K562 (cell line): ENCODE results near the gene MYOCD. TPM values are rescaled to one million over a fixed set of nuclear protein-coding genes. Genes with fewer than 3 reads are reported as not detected.

ENCODE experiments used
- ATAC-seq: fragments of 200-7000 bp; cut with Tn5 transposase; 3 replicates; pipeline ENCODE4 v1.9.1; 2020; ENCODE audit warnings: moderate library complexity
- BruUV-seq: library from RNA; stranded (reverse); fragments of 400-500 nt; replicated peaks from 2 replicates; lab custom pipeline; 2021; lab: Mats Ljungman, UMichigan
- CTCF ChIA-PET: fragments of 300-600 bp; formaldehyde crosslinking; extraction: SDS; loops from one replicate; lab custom pipeline; 2021; ENCODE audit warnings: low intra/inter-chr PET ratio; lab: Yijun Ruan, JAX
- POLR2A ChIA-PET: fragments of 300-600, 350-650 bp; sonication (Branson Sonifier 250); formaldehyde crosslinking; extraction: SDS; loops from one replicate; lab custom pipeline; 2021; ENCODE audit warnings: antibody characterized with exemption, inconsistent platforms; lab: Yijun Ruan, JAX
- DNase-seq, 4 experiments: peaks; one replicate each; pipeline versions ENCODE4 v3.0.0 to v3.0.0-alpha.2; 2011 to 2018; ENCODE audit warnings: low spot score in 3 of 4, mixed read lengths in 3 of 4; ENCODE audit errors: extremely low read depth in 1 of 4
- FAIRE-seq: peaks from 2 replicates; lab custom pipeline; 2011; peaks lifted over from hg19 to GRCh38; lab: Jason Lieb, UNC
- H2AFZ ChIP-seq: 2 replicates; pipeline ENCODE4 v1.6.0; 2011; ENCODE audit warnings: low read depth, low read length, control low read depth, inconsistent platforms
- H3K27ac ChIP-seq: fragments of 200-600 bp; 3 replicates; pipeline ENCODE4 v1.8.0; 2011; ENCODE audit warnings: low read depth, mild to moderate bottlenecking, control low read depth, inconsistent platforms, low read length, moderate library complexity, mixed read lengths; ENCODE audit errors: extremely low read depth
- H3K27me3 ChIP-seq, 2 experiments: fragments of 300-600 bp in 1 of 2; 2 replicates in 1 of 2; 3 replicates in 1 of 2; pipeline versions ENCODE4 v1.6.0 to v1.8.0; 2011; ENCODE audit warnings: inconsistent platforms in 2 of 2, low read length in 2 of 2, mild to moderate bottlenecking in 1 of 2, mixed read lengths in 1 of 2, moderate library complexity in 1 of 2; ENCODE audit not compliant: control insufficient read depth in 2 of 2, insufficient read depth in 2 of 2
- H3K36me3 ChIP-seq: fragments of 300-600 bp; 3 replicates; pipeline ENCODE4 v1.8.0; 2011; ENCODE audit warnings: mild to moderate bottlenecking, low read length, inconsistent platforms; ENCODE audit not compliant: control insufficient read depth, insufficient read depth
- H3K4me1 ChIP-seq, 2 experiments: fragments of 200-600 bp in 1 of 2; replicated peaks in 1 of 2; 2 replicates in 1 of 2; 3 replicates in 1 of 2; pipeline versions ENCODE4 v1.5.1 to v1.8.0; 2011; ENCODE audit warnings: inconsistent platforms in 2 of 2, low read length in 2 of 2, mild to moderate bottlenecking in 1 of 2, mixed read lengths in 1 of 2, moderate library complexity in 1 of 2; ENCODE audit not compliant: control insufficient read depth in 2 of 2, insufficient read depth in 2 of 2
- H3K4me2 ChIP-seq: 2 replicates; pipeline ENCODE4 v1.6.1; 2011; ENCODE audit warnings: low read length, control low read depth, inconsistent platforms, mixed read lengths; ENCODE audit not compliant: insufficient read depth
- H3K4me3 ChIP-seq: fragments of 200-600 bp; sonication (generic), shearing (Covaris generic); 2 replicates; pipeline ENCODE4 v1.5.1; 2016; ENCODE audit warnings: control low read depth, inconsistent platforms
- H3K79me2 ChIP-seq: fragments of 200-600 bp; 3 replicates; pipeline ENCODE4 v1.8.0; 2011; ENCODE audit warnings: low read length, inconsistent platforms; ENCODE audit not compliant: control insufficient read depth, insufficient read depth
- H3K9ac ChIP-seq, 2 experiments: 2 replicates each; pipeline versions ENCODE4 v1.6.0 to v1.6.1; 2011; ENCODE audit warnings: low read depth in 2 of 2, low read length in 2 of 2, control low read depth in 1 of 2, inconsistent platforms in 1 of 2, mild to moderate bottlenecking in 1 of 2, mixed read lengths in 1 of 2; ENCODE audit not compliant: insufficient read depth in 1 of 2
- H3K9me1 ChIP-seq: one replicate; pipeline ENCODE4 v1.6.0; 2011; ENCODE audit warnings: inconsistent platforms, mild to moderate bottlenecking, low read length, moderate library complexity; ENCODE audit not compliant: control insufficient read depth, insufficient read depth
- H3K9me3 ChIP-seq: replicated peaks from 2 replicates; pipeline ENCODE4 v1.5.1; 2011; ENCODE audit warnings: low read depth, low read length, inconsistent platforms; ENCODE audit not compliant: control insufficient read depth, insufficient read depth
- H4K20me1 ChIP-seq: replicated peaks from 2 replicates; pipeline ENCODE4 v1.6.1; 2011; ENCODE audit warnings: low read length, inconsistent platforms, mixed read lengths; ENCODE audit not compliant: control insufficient read depth, insufficient read depth
- ARNT ChIP-seq, 2 experiments: fragments of 450-650 bp; IDR thresholded peaks; 2 replicates each; pipeline ENCODE4 v1.6.1; 2016; ENCODE audit warnings: mild to moderate bottlenecking in 1 of 2
- BCOR ChIP-seq: fragments of 450-650 bp; IDR thresholded peaks from 2 replicates; pipeline ENCODE4 v1.6.1; 2016
- DIDO1 ChIP-seq: fragments of 450-650 bp; IDR thresholded peaks from 2 replicates; pipeline ENCODE4 v1.6.1; 2016; ENCODE audit warnings: low read depth, missing biosample characterization, missing genetic modification characterization
- GTF2F1 ChIP-seq: IDR thresholded peaks from 2 replicates; pipeline ENCODE4 v1.6.1; 2011; ENCODE audit warnings: low read depth, low read length, improper control_type of control experiment
- HDAC1 ChIP-seq, 2 experiments: fragments of 450-650 bp; IDR thresholded peaks; 2 replicates each; pipeline ENCODE4 v1.6.1; 2016 to 2017; ENCODE audit warnings: inconsistent platforms in 1 of 2, mild to moderate bottlenecking in 1 of 2, moderate library complexity in 1 of 2
- HNRNPH1 ChIP-seq: fragments of 200-400 bp; formaldehyde crosslinking; optimal IDR thresholded peaks from 2 replicates; pipeline ENCODE3; 2017; ENCODE audit warnings: low read depth, mild to moderate bottlenecking, low read length, moderate library complexity
- HOXB6 ChIP-seq: fragments of 250-450 bp; sonication (Bioruptor Pico); IDR thresholded peaks from 2 replicates; pipeline ENCODE4 v1.5.1; 2022; ENCODE audit warnings: mild to moderate bottlenecking, borderline replicate concordance
- IRF1 ChIP-seq: sonication (generic); formaldehyde crosslinking; IDR thresholded peaks from 2 replicates; pipeline ENCODE4 v1.8.0; 2022; ENCODE audit warnings: missing genetic modification reagents, mild to moderate bottlenecking, borderline replicate concordance
- MEF2A ChIP-seq: IDR thresholded peaks from 2 replicates; pipeline ENCODE4 v1.6.1; 2011; ENCODE audit warnings: low read depth, mild to moderate bottlenecking, low read length, moderate library complexity; ENCODE audit not compliant: control insufficient read depth
- MEIS2 ChIP-seq: fragments of 450-650 bp; IDR thresholded peaks from 2 replicates; pipeline ENCODE4 v1.6.1; 2014; ENCODE audit warnings: mild to moderate bottlenecking; ENCODE audit not compliant: partially characterized antibody
- NFIX ChIP-seq: fragments of 250-450 bp; sonication (Bioruptor Pico); IDR thresholded peaks from 2 replicates; pipeline ENCODE4 v1.4.0; 2020; ENCODE audit warnings: low read depth, mild to moderate bottlenecking, moderate library complexity
- PREB ChIP-seq: sonication (generic); formaldehyde crosslinking; IDR thresholded peaks from 2 replicates; pipeline ENCODE4 v1.8.1; 2023; ENCODE audit warnings: mild to moderate bottlenecking, missing genetic modification reagents
- SIN3A ChIP-seq, 2 experiments: fragments of 150-350 bp in 1 of 2; IDR thresholded peaks; 2 replicates each; pipeline ENCODE4 v1.6.1; 2011 to 2016; ENCODE audit warnings: borderline replicate concordance in 2 of 2, low read depth in 2 of 2, low read length in 2 of 2, mild to moderate bottlenecking in 2 of 2, moderate library complexity in 2 of 2; ENCODE audit not compliant: control insufficient read depth in 1 of 2
- TCF7L2 ChIP-seq: fragments of 150-350 bp; IDR thresholded peaks from 2 replicates; pipeline ENCODE4 v1.6.1; 2016; ENCODE audit warnings: low read depth, mild to moderate bottlenecking, low read length, moderate library complexity
- TOE1 ChIP-seq, 2 experiments: fragments of 450-650 bp in 1 of 2; sonication (generic) in 1 of 2; formaldehyde crosslinking in 1 of 2; IDR thresholded peaks; 2 replicates each; pipeline versions ENCODE4 v1.7.1 to v1.8.0; 2016 to 2022; ENCODE audit warnings: borderline replicate concordance in 2 of 2, mild to moderate bottlenecking in 2 of 2, antibody characterized with exemption in 1 of 2, inconsistent platforms in 1 of 2, low read depth in 1 of 2, missing genetic modification reagents in 1 of 2, moderate library complexity in 1 of 2
- ZBTB7A ChIP-seq: IDR thresholded peaks from 2 replicates; pipeline ENCODE4 v1.6.1; 2011; ENCODE audit warnings: low read depth, mild to moderate bottlenecking, low read length, moderate library complexity, borderline replicate concordance; ENCODE audit not compliant: control insufficient read depth
- ZFX ChIP-seq: sonication (generic); formaldehyde crosslinking; IDR thresholded peaks from 2 replicates; pipeline ENCODE4 v1.8.0; 2022; ENCODE audit warnings: mild to moderate bottlenecking, missing genetic modification reagents, moderate library complexity
- ZNF184 ChIP-seq: sonication (generic); formaldehyde crosslinking; IDR thresholded peaks from 2 replicates; pipeline ENCODE4 v1.5.0; 2020; ENCODE audit warnings: missing genetic modification reagents
- ZNF311 ChIP-seq: fragments of 250-450 bp; sonication (Bioruptor Pico); IDR thresholded peaks from 2 replicates; pipeline ENCODE4 v1.4.0; 2020; ENCODE audit warnings: mild to moderate bottlenecking, moderate library complexity
- WGBS: fragments of 100-300 bp; shearing (Covaris generic); methylation state at CpG from one replicate; pipeline ENCODE4 v1.1.6; 2016; ENCODE audit warnings: low coverage, mixed read lengths; ENCODE audit not compliant: insufficient coverage; ENCODE audit errors: missing lambda C conversion rate; 5-methylcytosine and 5-hydroxymethylcytosine counted together
- in situ Hi-C: fragments of 300-500 bp; cut with MboI; formaldehyde crosslinking; loops from 4 replicates; pipeline ENCODE4 v1.15.0; 2018; ENCODE audit warnings: inconsistent platforms, mixed read lengths
- intact Hi-C: fragments of 100-400 bp; cut with micrococcal nuclease; formaldehyde crosslinking; loops from 2 replicates; pipeline ENCODE4 v1.14.2; 2022
- polyA plus RNA-seq, 8 experiments: library from polyadenylated mRNA; depleted of rRNA in 4 of 8; stranded (reverse) in 5 of 8; unstranded in 3 of 8; fragments of >200 nt; fragmentation: Nextera tagmentation in 2 of 8; fragmentation: Illumina TruSeq in 1 of 8; extraction: Ambion mirVana in 2 of 8; extraction: Trizol in 1 of 8; gene quantifications; 2 replicates each; pipeline versions ENCODE4 v1.2.1 to v1.2.3, GENCODE V29; 2011 to 2014; ENCODE audit warnings: inconsistent platforms in 1 of 8, missing spikeins in 1 of 8
- total RNA-seq, 7 experiments: library from RNA; depleted of rRNA in 6 of 7; stranded (reverse); fragments of >200 nt in 6 of 7; fragmentation: Illumina TruSeq in 2 of 7; extraction: Trizol in 2 of 7; gene quantifications; 2 replicates each; pipeline versions ENCODE4 v1.2.1 to v1.2.3, GENCODE V29; 2011 to 2021; ENCODE audit warnings: low replicate concordance in 1 of 7

The MYOCD gene
- total and polyA plus RNA-seq, 9 of the 15 experiments (the other 6 are each of a cell fraction or from before 2014, with no cell fraction given), result not detected

DNA sequence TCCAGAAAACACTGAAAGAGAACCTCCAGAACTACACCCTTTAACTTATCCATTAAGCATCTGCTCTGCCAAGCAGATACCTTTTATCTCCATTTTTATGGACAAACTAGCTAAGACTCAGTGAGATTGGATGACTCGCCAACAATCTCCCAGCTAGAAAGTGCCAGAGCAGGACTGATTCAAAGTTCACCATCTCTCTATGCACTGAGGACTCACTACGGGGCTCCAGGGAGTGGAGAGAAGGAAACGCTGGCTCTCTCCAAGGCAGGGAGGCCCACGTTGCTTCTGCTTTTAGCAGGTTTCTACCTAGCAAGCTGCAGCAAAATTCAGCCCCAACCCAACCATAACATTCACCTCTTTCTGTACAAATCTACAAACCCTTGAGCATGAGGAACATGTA lies 70.8 kb downstream of the MYOCD start:
- Histone ChIP-seq H3K4me2 (no peak overlapping the region), H3K27me3 (peaks cover 2 to 5% of the 10 kb centered on the region in 2 experiments; a peak in 1 of 5 replicates), H3K9me1 (no peaks in the 10 kb centered on the region), H3K27ac (no peak overlapping the region), H3K4me3 (no peak overlapping the region), H3K9me3 (no peaks in the 10 kb centered on the region), H3K79me2 (no peaks in the 10 kb centered on the region), H4K20me1 (no peaks in the 10 kb centered on the region), H3K9ac (no peak overlapping the region), H3K36me3 (no peaks in the 10 kb centered on the region), H3K4me1 (no peaks in the 10 kb centered on the region), H2AFZ (no peak overlapping the region)
- POLR2A ChIA-PET, result interaction anchor here (1.4 kb wide), 1 partner anchor 9 kb away, joined by 3 read pairs; no protein-coding TSS in a partner anchor
- BruUV-seq, result no TSS peak
- ATAC-seq (no peak), FAIRE-seq (no peak), DNase-seq (no peak)
- intact Hi-C loops, result no loop called here
- TF ChIP-seq MEIS2, result no peak
- TF ChIP-seq ARNT (IDR thresholded peaks at IDR 0.05), result no peak
- TF ChIP-seq MEF2A, result no peak
- TF ChIP-seq TOE1 (IDR thresholded peaks at IDR 0.05; ENCODE audit: borderline replicate concordance), result no peak
- no peak for TF ChIP-seq TOE1 (CRISPR knock-in tag; IDR thresholded peaks at IDR 0.05; ENCODE audit: borderline replicate concordance, low read depth)
- TF ChIP-seq SIN3A (IDR thresholded peaks at IDR 0.05; ENCODE audit: borderline replicate concordance in 2 of 2, control insufficient read depth in 1 of 2, low read depth in 2 of 2, low read length in 2 of 2), result no peak
- no peak for TF ChIP-seq ZFX (CRISPR knock-in tag)
- no peak for TF ChIP-seq HOXB6 (CRISPR knock-in tag)
- TF ChIP-seq HDAC1 (IDR thresholded peaks at IDR 0.05), result no peak
- TF ChIP-seq HNRNPH1, result no peak
- TF ChIP-seq ZNF311, result no peak
- TF ChIP-seq GTF2F1, result no peak
- TF ChIP-seq BCOR, result no peak
- TF ChIP-seq ZBTB7A, result no peak
- no peak for TF ChIP-seq NFIX
- no peak for TF ChIP-seq DIDO1 (tag)
- no peak for TF ChIP-seq IRF1 (CRISPR knock-in tag)
- TF ChIP-seq ZNF184 (CRISPR knock-in tag), result no peak
- TF ChIP-seq PREB, result no peak
- no peak for TF ChIP-seq TCF7L2
- CTCF ChIA-PET, result no interaction called here
- in situ Hi-C loops, result no loop called here
- 0% methylated on average over 4 of the region's 4 CpGs for WGBS
